HG02981 (cell line): ENCODE measurements around the gene PNMA3.
"Not testable (repeated sequence)": the region's sequence is repeated elsewhere in the genome, so short reads cannot be mapped to it uniquely, and the experiment has no call there.

ENCODE experiments used
- ATAC-seq: cut with Tn5 transposase; IDR thresholded peaks from one replicate; pipeline ENCODE4 v1.9.1; 2021; ENCODE audit warnings: mild to moderate bottlenecking, moderate library complexity; ENCODE audit not compliant: unreplicated experiment

Gene PNMA3

DNA sequence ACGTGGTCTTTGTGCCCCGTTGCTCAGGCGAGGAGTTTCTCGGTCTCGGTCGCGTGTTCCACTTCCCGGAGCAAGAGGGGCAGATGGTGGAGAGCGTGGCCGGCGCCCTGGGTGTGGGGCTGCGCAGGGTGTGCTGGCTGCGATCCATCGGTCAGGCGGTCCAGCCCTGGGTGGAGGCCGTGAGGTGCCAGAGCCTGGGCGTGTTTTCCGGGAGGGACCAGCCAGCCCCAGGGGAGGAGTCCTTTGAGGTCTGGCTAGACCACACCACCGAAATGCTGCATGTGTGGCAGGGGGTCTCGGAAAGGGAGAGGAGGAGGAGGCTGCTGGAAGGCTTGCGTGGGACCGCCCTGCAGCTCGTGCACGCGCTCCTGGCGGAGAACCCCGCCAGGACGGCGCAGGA is 17.1 kb downstream of the PNMA3 start:
- not testable (repeated sequence) for ATAC-seq

DNA sequence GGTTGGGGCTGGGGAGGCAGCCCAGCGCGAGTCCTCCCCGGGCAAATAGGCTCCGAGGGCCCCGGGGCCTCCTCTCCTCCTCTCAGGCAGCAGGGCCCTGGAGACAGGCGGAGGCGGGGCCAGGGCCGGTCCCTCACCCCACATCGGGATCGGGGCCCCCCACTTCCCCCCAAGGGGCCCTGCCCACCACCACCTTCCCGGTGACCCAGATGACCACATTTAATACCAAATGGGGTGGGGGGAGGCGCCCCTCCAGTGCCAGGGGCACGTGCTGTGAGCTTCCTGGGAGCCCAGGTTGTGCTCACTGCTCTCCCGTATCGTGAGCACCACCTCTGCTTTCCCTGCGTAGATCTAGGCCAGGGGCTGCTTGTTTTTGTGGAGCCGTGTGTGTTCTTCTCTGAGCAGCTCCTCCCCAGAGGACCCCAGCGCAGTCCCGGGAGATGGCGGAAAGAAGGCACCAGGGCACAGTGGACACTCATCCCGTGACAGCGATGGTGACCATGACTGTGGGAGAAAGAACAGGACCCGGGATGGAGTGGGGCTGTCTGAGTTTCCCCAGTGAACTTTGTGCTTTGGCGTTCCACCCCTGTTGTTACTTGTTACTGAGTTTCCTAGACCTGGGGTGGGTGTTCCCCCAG is 18.1 kb downstream of the PNMA3 start:
- ATAC-seq: no peak

DNA sequence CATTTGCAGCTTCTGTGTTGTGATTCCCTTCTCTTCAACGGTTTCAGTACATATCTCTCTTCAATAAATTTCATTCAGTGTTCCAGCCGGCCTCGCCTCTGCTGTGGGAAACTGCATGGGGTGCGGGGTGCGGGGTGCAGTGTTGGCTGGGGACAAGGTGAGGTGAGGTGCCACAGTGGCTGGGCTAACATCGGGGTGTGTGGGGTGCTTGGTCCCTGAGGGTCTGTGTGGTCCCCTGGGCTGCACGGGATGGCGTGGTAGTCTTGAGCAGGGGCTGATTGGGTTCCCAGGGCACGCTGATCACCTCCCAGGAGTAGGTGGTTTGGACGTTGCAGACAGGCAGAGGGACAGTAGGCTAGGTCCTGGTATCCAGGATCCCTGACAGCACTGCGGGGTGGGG is 18.7 kb downstream of the PNMA3 start:
- ATAC-seq: no peak

DNA sequence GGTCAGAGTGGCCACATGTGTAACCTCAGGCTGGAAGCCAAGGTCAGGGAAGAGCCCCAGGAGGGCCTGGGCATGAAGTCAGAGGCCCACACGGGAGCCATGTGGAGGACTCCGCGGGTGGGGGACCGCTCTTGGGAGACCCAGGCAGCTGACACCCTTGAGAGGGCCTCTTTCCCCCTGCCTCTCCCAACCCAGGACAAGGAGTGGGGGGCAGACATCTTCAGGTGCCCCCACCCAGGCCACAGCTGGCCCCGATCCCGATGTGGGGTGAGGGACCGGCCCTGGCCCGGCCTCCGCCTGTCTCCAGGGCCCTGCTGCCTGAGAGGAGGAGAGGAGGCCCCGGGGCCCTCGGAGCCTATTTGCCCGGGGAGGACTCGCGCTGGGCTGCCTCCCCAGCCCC is 19.1 kb downstream of the PNMA3 start:
- no peak for ATAC-seq

DNA sequence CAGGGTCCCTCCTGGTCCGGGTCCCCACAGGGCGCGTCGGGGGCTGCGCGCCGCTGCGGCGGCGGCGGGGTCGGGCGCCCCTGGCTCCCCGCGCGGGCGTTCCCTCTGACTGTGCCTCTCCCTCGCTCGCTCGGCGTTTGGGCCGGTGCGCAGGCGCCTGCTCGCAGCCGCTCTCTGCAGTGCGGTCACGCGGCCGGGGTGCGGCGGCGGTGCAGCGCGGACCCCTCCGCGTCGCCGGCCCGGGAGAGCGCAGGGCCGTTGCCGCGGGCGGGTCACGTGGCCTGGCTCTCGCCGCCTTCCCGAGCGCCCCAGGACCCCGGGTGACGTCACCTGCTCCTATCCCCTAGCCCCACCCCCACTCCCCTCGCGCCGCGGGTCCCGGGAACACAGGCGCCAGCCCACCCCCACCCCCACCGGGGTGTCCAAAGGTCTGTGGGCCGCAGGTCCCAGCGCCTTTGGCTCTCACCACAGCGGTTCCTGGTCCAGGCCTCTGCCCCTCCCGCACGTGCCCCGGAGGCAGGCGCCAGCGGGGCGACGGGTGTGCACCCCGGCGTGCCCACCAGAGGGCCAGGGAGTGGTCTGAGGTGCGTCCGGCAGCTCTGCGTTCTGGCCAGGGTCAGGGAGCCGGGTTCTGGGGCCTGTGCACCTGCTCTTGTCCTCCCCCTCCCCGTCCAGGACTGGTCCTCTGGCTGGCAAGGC is 21.3 kb downstream of the PNMA3 start:
- ATAC-seq: not testable (repeated sequence)

DNA sequence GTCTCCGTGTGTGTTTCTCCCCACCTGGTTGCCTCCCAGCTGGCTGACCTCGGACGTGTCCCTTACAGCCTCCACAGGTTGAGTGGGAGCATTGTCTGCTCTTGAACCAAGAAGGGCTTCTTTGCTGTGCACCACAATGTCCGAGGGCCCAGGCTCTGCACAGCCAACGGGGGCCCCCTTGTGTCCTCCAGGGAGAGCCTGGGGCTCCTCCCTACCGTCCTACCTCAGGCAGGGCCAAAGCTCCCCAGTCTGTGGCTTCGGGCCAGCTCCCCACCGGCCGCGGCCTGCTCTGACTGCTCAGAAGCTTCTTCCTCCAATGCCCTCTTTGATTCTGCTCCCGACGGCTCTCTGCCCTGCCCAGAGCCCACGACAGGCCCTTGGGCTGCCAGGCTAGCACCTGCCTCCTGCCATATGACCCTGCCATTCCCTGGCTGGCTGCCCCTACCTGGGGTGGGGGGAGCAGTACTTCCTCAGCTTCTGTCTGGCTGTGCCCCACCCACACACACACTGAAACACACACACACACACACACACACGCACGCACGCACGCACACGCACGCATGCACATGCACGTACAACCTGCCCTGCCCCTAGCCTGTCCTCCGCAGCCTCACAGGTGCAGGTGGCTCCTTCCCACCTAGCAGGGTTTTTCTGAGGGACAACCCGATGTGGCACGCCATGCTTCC is 27.1 kb downstream of the PNMA3 start:
- not testable (repeated sequence) for ATAC-seq

- no peak for ATAC-seq
Measured at GRCh38 chrX:153102418-153102817, 46.1 kb downstream of the PNMA3 start.

GRCh38 chrX:153104959-153105358 is 48.7 kb downstream of the PNMA3 start:
- not testable (repeated sequence) for ATAC-seq

DNA sequence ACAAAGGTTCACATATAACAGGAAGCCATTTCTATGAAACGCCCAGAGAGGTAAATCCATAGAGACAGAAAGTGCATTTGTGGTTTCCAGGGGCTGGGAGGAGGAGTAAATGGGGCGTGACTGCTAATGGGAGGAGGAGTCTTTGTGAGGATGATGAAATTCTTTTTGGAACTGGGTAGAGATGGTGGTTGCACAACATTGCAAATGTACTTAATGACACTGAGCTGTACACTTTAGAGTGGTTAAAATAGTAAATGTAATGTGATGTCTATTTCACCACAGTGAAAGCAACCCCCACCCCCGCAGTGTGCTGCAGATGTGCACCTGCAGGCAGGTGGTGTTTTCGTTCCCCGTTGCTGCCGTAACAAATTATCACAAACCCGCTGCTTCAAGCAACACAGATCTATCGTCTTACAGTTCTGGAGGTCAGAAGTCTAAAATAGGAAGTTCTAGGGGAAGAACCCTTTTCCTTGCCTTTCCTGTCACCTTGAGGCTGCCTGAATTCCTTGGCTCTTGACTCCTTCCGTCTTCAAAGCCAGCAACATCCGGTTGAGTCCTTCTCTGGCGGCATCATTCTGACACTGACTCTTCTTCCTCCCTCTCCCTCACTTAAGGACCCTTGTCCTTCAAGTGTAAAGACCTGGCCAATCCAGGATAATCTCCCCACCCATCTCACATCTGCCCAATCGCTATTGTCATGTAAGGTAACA is 50.0 kb downstream of the PNMA3 start:
- not testable (repeated sequence) for ATAC-seq
